Activated naive CD8-positive, alpha-beta T cell treated with anti-CD3 and anti-CD28 coated beads, Interleukin-2, amount 50 U/mL, for 24 hours (primary cell): ENCODE measurements around the gene FANCD2OS.
"Not testable (repeated sequence)": the region's sequence is repeated elsewhere in the genome, so short reads cannot be mapped to it uniquely, and the experiment has no call there.

Experiments used
- ATAC-seq: fragments of 150-1000 bp; cut with Tn5 transposase; one replicate; pipeline ENCODE4 v1.10.0; 2021
- DNase-seq: peaks from one replicate; pipeline ENCODE4 v3.0.0; 2021
- H3K27ac Mint-ChIP-seq: one replicate; pipeline ENCODE4 v1.8.0; 2021; ENCODE audit warnings: mild to moderate bottlenecking, mixed read lengths
- H3K27me3 Mint-ChIP-seq: one replicate; pipeline ENCODE4 v1.8.0; 2021; ENCODE audit warnings: mixed read lengths
- H3K36me3 Mint-ChIP-seq: one replicate; pipeline ENCODE4 v1.8.0; 2021; ENCODE audit warnings: low read depth, mixed read lengths
- H3K4me1 Mint-ChIP-seq: one replicate; pipeline ENCODE4 v1.8.0; 2021; ENCODE audit warnings: mixed read lengths
- H3K4me3 Mint-ChIP-seq: one replicate; pipeline ENCODE4 v1.8.0; 2021; ENCODE audit warnings: mild to moderate bottlenecking, moderate library complexity, mixed read lengths
- H3K9me3 Mint-ChIP-seq: one replicate; pipeline ENCODE4 v1.8.0; 2021; ENCODE audit warnings: mixed read lengths

FANCD2OS gene, protein sequence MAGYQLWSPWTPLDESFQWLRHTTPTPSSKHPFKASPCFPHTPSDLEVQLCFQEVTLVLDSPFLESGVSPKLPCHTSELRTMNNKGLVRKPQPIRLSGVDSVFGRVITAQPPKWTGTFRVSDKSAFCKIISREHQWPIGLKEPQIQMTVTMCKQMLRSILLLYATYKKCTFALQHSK

DNA sequence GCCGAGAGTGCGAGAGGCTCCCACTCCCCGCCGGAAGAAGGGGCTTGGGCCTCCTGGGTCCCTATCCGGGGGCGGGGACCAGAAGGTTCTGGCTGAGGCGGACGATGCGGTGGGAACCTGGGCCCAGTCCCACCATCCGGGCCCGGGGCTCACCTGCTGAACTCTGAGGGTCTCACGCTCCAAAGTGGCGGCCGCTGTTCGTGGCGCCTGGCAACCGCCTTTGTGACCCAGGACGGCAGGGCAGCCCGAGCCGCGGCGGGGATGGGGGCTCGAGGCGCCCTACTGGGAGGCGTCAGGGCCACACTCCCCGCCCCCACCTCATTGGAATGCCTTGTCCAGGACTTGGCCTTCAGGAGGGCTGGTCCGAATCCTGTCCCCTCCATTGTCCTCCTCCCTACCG is at the start of gene FANCD2OS:
Gene FANCD2OS (minus strand): TSS at position 165 of the 400 bp plus-strand sequence. CDS start 3,481 bp downstream, outside the sequence.
- Mint-ChIP-seq H3K36me3 (peaks cover 2% of the 10 kb centered on the region), H3K4me3 (no peak within 1 kb of the TSS), H3K4me1 (no peaks in the 10 kb centered on the region), H3K9me3 (no peaks in the 10 kb centered on the region), H3K27me3 (no peaks in the 10 kb centered on the region), H3K27ac (peak within 1 kb of the TSS; percentile 10)
- no peak for DNase-seq
- ATAC-seq, result no peak

DNA sequence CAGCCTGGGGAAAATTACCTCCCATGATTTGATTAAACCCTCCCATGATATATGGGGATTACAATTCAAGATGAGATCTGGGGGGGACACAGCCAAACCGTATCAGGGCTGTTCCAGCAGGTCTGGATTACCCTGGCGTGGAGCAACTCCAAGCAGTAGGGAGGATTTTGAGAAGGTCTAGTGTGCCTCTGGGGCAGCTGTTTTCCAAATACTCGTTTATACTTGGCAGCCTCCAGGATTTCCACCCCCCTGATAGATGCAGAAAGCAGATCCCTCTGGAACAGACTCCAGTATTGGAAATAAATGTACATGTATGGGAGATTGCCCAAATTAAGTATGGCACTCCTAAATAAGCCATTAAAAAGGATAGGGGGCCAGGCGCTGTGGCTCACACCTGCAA is 49.0 kb upstream of the FANCD2OS start:
- no peak for DNase-seq
- Mint-ChIP-seq H3K4me1 (peaks cover 7% of the 10 kb centered on the region), H3K4me3 (no peak overlapping the region), H3K27me3 (no peaks in the 10 kb centered on the region), H3K9me3 (no peaks in the 10 kb centered on the region), H3K36me3 (peaks cover 20% of the 10 kb centered on the region), H3K27ac (no peak overlapping the region)
- no peak for ATAC-seq

DNA sequence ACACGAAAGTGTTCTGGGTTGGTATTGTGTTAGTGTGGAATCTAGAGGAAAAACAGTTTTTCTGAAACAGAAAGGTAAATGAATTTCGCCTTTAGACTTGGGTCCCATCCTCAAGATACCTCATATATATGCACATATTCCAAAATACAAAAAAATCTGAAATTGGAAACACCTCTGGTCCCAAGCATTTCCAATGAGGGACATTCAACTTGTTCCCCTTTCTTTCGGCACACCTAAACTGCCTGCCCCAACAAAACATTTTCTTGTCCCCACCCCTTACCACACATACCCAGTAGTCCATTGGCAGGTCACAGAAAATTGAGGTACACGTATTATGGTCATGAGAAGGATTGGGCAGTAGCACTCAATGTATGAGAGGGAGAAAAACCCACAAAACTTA is 47.6 kb upstream of the FANCD2OS start:
- H3K4me1 Mint-ChIP-seq, result peaks cover 5% of the 10 kb centered on the region
- H3K27me3 Mint-ChIP-seq, result no peaks in the 10 kb centered on the region
- H3K36me3 Mint-ChIP-seq, result peaks cover 30% of the 10 kb centered on the region
- H3K4me3 Mint-ChIP-seq, result no peak overlapping the region
- no peaks in the 10 kb centered on the region for H3K9me3 Mint-ChIP-seq
- DNase-seq, result no peak
- no peak overlapping the region for H3K27ac Mint-ChIP-seq
- ATAC-seq, result no peak

DNA sequence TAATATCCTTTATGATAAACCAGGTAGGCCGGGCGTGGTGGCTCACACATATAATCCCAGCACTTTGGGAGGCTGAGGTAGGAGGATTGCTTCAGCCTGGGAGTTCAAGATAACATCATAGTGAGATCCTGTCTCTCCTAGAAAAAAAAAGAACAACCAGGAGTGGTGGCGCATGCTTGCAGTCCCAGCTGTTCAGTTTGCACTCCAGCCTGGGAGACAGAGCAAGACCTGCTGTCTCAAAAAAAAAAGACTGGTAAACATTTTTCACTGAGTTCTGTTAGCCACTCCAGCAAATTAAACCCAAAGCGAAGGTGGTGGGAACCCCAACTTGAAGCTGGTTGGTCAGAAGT is 47.0 kb upstream of the FANCD2OS start:
- Mint-ChIP-seq H3K27me3 (no peaks in the 10 kb centered on the region), H3K4me1 (peaks cover 5% of the 10 kb centered on the region), H3K9me3 (no peaks in the 10 kb centered on the region), H3K27ac (no peak overlapping the region), H3K36me3 (peaks cover 35% of the 10 kb centered on the region), H3K4me3 (no peak overlapping the region)
- DNase-seq, result no peak
- ATAC-seq, result no peak

DNA sequence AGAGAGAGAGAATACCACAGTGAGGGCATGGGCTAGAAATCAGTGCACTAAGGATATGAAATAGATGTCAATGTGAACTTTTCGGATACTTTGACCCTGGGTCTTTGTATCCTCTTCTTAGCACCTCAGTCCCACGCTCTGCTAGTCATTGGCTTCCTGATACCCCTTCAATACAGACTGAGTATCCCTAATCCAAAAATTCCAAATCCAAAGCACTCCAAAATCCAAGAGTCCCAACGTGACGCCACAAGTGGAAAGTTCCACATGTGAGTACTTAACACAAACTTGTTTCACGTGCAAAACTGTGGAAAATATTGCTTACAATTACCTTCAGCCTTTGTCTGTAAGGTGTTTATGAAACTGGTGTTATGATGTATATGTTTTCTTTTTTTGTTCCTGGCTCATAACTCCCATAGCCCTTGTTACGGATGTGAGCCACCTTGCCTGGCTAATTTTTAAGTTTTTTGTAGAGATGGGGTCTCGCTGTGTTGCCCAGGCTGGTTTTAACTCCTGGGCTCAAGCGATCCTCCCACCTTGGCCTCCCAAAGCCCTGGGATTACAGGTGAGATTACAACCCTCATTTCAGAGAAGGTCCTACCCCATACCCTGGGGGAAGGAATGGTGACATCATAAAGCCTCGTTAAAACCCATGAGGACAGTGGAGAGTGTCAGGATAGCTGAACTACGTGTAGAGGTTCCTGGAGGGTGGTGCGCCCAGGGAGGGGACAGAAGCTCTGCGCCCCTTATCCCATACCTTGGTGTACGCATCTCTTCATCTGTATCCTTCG is 46.5 kb upstream of the FANCD2OS start:
- Mint-ChIP-seq H3K27me3 (no peaks in the 10 kb centered on the region), H3K36me3 (peaks cover 41% of the 10 kb centered on the region), H3K9me3 (no peaks in the 10 kb centered on the region), H3K4me1 (peaks cover 5% of the 10 kb centered on the region), H3K27ac (no peak overlapping the region), H3K4me3 (no peak overlapping the region)
- ATAC-seq (no peak), DNase-seq (no peak)

DNA sequence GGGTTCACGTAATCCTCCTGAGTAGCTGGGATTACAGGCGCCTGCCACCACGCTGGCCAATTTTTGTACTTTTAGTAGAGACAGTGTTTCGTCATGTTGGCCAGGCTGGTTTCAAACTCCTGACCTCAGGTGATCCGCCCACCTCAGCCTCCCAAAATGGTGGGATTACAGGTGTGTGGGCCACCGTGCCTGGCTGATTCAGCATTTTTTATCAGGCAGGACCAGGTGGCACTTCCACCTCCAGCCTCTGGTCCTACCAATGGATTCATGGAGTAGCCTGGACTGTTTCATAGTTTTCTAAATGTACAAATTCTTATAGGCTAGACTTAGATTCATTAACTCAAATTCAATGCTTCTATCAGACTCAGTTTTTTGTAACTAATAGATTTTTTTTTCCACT is 42.9 kb upstream of the FANCD2OS start:
- ATAC-seq, result no peak
- peaks cover 52% of the 10 kb centered on the region for H3K36me3 Mint-ChIP-seq
- H3K4me3 Mint-ChIP-seq, result no peak overlapping the region
- no peak overlapping the region for H3K27ac Mint-ChIP-seq
- H3K27me3 Mint-ChIP-seq, result no peaks in the 10 kb centered on the region
- no peaks in the 10 kb centered on the region for H3K9me3 Mint-ChIP-seq
- H3K4me1 Mint-ChIP-seq, result peaks cover 17% of the 10 kb centered on the region
- DNase-seq, result no peak

DNA sequence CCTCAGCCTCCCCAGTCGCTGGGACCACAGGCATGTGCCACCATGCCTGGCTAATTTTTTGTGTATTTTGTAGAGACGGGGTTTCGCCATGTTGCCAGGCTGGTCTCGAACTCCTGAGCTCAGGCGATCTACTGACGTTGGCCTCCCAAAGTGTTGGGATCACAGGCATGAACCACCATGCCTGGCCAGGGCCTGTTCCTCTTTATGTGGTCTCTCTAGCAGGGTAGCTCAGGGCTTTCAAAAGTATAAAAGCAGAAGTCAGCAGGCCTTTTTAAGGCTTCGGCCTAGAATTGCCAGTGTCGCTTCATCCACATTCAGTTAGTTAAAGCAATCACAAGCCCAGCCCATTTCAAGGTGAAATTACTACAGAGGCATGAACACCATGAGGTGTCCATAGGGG is 41.2 kb upstream of the FANCD2OS start:
- DNase-seq, result no peak
- Mint-ChIP-seq H3K36me3 (peaks cover 48% of the 10 kb centered on the region), H3K9me3 (no peaks in the 10 kb centered on the region), H3K4me1 (peaks cover 24% of the 10 kb centered on the region), H3K27ac (peak overlapping the region; percentile 49), H3K4me3 (no peak overlapping the region), H3K27me3 (no peaks in the 10 kb centered on the region)
- ATAC-seq, result no peak

DNA sequence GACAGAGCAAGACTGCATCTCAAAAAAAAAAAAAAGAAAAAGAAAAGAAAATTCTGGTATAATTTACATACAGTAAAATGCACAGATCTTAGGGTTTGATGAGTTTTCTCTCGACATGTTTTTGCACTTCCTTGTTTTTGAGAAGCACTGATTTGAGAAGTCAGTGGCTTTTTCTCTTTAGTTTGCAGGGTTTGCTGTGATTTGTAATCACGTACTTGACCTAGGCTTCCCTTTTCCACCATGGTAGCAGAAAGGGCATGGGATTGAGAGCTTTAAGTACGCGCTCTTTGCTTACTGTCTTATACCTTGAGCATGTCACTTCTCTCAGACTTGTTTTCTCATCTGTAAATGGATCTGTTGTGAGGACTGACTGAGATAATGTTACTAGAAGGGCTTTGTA is 37.6 kb upstream of the FANCD2OS start:
- ATAC-seq, result no peak
- H3K4me1 Mint-ChIP-seq, result peaks cover 45% of the 10 kb centered on the region

DNA sequence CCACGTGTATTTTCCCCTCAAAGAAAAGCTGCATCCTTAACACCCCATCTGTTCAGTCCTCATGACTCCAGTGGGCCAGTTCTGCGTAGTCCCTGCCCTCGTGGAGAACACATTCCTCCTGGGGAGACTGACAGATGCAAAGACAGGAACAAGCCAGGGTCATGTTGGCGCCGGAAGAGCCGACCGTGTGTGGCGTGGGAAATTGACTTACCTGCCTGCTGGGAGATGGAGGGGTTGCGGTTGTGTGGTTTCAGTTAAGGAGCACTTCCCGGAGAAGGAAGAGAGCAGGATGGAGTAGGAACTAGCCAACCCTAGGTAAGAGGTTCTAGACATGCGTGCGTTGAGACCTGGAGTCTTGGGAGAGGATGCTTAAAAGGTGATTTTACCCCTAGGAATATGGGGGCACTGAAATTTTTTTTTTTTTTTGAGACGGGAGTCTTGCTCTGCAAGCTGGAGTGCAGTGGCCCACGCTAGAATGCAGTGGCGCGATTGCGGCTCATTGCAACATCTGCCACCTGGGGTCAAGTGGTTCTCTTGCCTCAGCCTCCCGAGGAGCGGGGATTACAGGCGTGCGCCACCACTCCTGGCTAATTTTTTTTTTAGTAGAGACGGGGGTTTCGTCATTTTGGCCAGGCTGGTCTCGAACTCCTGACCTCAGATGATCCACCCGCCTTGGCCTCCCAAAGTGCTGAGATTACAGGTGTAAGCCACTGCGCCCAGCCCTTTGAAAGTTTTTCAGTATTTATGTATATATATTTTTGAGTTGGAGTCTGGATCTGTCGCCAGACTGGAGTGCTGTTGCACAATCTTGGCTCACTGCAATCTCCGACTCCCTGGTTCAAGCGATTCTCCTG is 34.9 kb upstream of the FANCD2OS start:
- Mint-ChIP-seq H3K4me1 (peaks cover 41% of the 10 kb centered on the region), H3K27ac (peak overlapping the region; percentile 86), H3K27me3 (no peaks in the 10 kb centered on the region), H3K36me3 (peaks cover 26% of the 10 kb centered on the region), H3K9me3 (no peaks in the 10 kb centered on the region), H3K4me3 (peak overlapping the region; percentile 95)
- no peak for DNase-seq
- no peak for ATAC-seq

More for the DNA sequence above, 37.6 kb upstream of the FANCD2OS start:
- Mint-ChIP-seq H3K9me3 (no peaks in the 10 kb centered on the region), H3K27me3 (no peaks in the 10 kb centered on the region), H3K4me3 (peak overlapping the region; percentile 62), H3K27ac (no peak overlapping the region), H3K36me3 (peaks cover 42% of the 10 kb centered on the region)
- no peak for DNase-seq

DNA sequence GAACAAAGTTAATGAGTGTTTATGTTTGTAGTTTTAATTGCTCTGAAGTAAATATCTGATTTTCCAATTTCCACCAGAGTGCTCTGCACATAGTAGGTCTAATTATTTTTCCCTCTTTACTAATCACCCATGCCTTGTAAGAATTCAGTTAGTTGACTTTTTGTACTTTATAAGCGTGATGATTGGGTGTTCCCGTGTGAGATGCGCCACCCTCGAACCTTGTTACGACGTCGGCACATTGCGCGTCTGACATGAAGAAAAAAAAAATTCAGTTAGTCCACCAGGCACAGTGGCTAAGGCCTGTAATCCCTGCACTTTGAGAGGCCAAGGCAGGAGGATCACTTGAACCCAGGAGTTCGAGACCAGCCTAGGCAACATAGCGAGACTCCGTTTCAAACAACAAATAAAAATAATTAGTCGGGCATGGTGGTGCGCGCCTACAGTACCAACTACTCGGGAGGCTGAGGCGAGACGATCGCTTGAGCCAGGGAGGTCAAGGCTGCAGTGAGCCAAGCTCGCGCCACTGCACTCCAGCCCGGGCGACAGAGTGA is 33.0 kb upstream of the FANCD2OS start:
- peak overlapping the region; percentile 95 for H3K4me3 Mint-ChIP-seq
- H3K36me3 Mint-ChIP-seq, result peaks cover 19% of the 10 kb centered on the region
- DNase-seq (no peak), ATAC-seq (no peak)
- no peaks in the 10 kb centered on the region for H3K9me3 Mint-ChIP-seq
- H3K27ac Mint-ChIP-seq, result peak overlapping the region; percentile 86
- H3K4me1 Mint-ChIP-seq, result peaks cover 33% of the 10 kb centered on the region
- no peaks in the 10 kb centered on the region for H3K27me3 Mint-ChIP-seq

DNA sequence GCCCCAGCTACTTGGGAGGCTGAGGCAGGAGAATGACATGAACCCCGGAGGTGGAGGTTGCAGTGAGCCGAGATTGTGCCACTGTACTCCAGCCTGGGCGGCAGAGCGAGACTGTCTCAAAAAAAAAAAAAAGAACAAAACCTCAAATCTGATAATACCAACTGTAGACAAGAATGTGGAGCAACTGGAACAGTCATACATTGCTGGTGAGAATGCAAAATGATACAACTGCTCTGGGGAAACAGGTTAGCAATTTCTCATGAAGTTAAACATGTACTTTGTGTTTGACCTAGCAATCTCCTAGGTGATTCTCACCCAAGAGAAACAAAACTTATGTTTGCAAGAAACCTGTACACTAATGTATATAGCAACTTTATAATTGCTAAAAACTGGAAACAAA is 29.1 kb upstream of the FANCD2OS start:
- DNase-seq, result no peak
- Mint-ChIP-seq H3K27ac (no peak overlapping the region), H3K27me3 (no peaks in the 10 kb centered on the region), H3K9me3 (no peaks in the 10 kb centered on the region), H3K4me1 (peaks cover 7% of the 10 kb centered on the region), H3K36me3 (no peaks in the 10 kb centered on the region), H3K4me3 (no peak overlapping the region)
- ATAC-seq, result no peak

DNA sequence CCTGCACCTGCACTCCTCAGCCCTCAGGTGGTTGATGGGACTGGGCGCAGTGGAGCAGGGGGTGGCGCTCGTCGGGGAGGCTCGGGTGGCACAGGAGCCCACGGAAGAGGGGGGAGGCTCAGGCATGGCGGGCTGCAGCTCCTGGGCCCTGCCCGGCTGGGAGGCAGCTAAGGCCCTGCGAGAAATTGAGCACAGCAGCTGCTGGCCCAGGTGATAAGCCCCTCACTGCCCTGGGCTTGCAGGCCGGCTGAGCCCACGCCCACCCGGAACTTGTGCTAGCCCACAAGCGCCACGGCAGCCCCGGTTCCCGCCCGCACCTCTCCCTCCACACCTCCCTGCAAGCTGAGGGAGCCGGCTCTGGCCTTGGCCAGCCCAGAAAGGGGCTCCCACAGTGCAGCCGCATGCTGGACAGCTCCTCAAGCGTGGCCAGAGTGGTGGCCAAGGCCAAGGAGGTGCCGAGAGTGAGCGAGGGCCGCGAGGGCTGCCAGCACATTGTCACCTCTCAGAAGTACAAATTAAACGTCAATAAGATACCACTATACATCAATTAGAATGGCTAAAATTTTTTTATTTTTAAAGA is 28.5 kb upstream of the FANCD2OS start:
- DNase-seq (no peak), ATAC-seq (no peak)
- Mint-ChIP-seq H3K27ac (no peak overlapping the region), H3K27me3 (no peaks in the 10 kb centered on the region), H3K4me3 (no peak overlapping the region), H3K9me3 (no peaks in the 10 kb centered on the region), H3K4me1 (peaks cover 7% of the 10 kb centered on the region), H3K36me3 (no peaks in the 10 kb centered on the region)

DNA sequence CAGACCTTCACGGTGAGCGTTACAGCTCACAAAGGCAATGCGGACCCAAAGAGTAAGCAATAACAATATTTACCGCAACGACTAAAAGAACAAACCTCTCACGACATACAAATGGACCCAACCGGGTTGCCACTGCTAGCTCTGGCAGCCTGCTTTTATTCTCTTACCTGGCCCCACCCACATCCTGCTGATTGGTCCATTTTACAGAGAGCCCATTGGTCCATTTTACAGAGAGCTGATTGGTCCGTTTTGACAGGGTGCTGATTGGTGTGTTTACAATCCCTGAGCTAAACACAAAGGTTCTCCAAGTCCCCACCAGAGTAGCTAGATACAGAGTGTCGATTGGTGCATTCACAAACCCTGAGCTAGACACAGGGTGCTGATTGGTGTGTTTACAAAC is 27.8 kb upstream of the FANCD2OS start:
- ATAC-seq, H3K4me3 Mint-ChIP-seq, H3K4me1 Mint-ChIP-seq, H3K36me3 Mint-ChIP-seq, DNase-seq, H3K27me3 Mint-ChIP-seq, H3K9me3 Mint-ChIP-seq, H3K27ac Mint-ChIP-seq: not testable (repeated sequence)

DNA sequence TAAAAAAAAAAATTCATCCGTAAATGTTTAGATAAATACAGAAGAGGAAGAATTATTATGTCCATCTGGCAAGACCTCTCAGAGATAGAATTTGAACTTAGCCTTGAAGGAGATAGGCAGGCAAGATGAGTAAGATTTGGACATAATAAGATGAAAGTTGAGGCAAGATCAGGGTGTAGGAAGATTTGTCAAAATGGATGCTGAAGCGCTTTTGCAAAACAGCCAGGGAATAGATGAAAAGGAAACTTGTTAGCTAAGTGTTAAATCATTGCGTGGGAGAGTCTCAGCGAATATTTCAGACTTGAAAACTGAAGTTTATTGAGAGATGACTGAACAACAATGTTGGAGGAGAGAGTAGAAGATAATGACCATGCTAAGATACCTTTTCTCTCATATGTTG is 14.7 kb upstream of the FANCD2OS start:
- no peak for ATAC-seq
- Mint-ChIP-seq H3K36me3 (peaks cover 63% of the 10 kb centered on the region), H3K27ac (peak overlapping the region; percentile 23), H3K27me3 (no peaks in the 10 kb centered on the region), H3K4me1 (peaks cover 39% of the 10 kb centered on the region), H3K9me3 (no peaks in the 10 kb centered on the region), H3K4me3 (no peak overlapping the region)
- no peak for DNase-seq
